NCI-H2171 treated with DMSO at 0.1 percent for 48 hours (cell line): Measurements from ENCODE around the gene RRP8.

ENCODE experiments used
- DNase-seq: peaks from one replicate; lab custom pipeline; 2025; lab: John Stamatoyannopoulos, UW

Gene RRP8

GRCh38 chr11:6567371-6567745 lies 36.1 kb downstream of the RRP8 start:
- DNase-seq: no peak

- DNase-seq: no peak
Measured at GRCh38 chr11:6566704-6567370, 36.6 kb downstream of the RRP8 start.

GRCh38 chr11:6565988-6566703 lies 37.3 kb downstream of the RRP8 start:
- no peak for DNase-seq

- no peak for DNase-seq
Measured at GRCh38 chr11:6565325-6565724, 38.1 kb downstream of the RRP8 start.

GRCh38 chr11:6563667-6564066 lies 39.7 kb downstream of the RRP8 start:
- no peak for DNase-seq

GRCh38 chr11:6563121-6563619 lies 40.2 kb downstream of the RRP8 start:
- DNase-seq: no peak

GRCh38 chr11:6561288-6561687 lies 42.1 kb downstream of the RRP8 start:
- DNase-seq: no peak

- DNase-seq: no peak
Measured at GRCh38 chr11:6559369-6559768, 44.0 kb downstream of the RRP8 start.

- DNase-seq: no peak
Measured at GRCh38 chr11:6557761-6558674, 45.4 kb downstream of the RRP8 start.

GRCh38 chr11:6557063-6557462 lies 46.4 kb downstream of the RRP8 start:
- DNase-seq: no peak

- DNase-seq: no peak
Measured at GRCh38 chr11:6556139-6556949, 47.1 kb downstream of the RRP8 start.

- no peak for DNase-seq
Measured at GRCh38 chr11:6554828-6555706, 48.3 kb downstream of the RRP8 start.

GRCh38 chr11:6553634-6554033 lies 49.8 kb downstream of the RRP8 start:
- DNase-seq: no peak

- DNase-seq: no peak
Measured at GRCh38 chr11:6548641-6549040, 54.8 kb downstream of the RRP8 start.

GRCh38 chr11:6548121-6548520 lies 55.3 kb downstream of the RRP8 start:
- DNase-seq: no peak

GRCh38 chr11:6547177-6547576 lies 56.2 kb downstream of the RRP8 start:
- no peak for DNase-seq

- no peak for DNase-seq
Measured at GRCh38 chr11:6546735-6547134, 56.7 kb downstream of the RRP8 start.

GRCh38 chr11:6545917-6546605 lies 57.4 kb downstream of the RRP8 start:
- no peak for DNase-seq
